ENCODE data around the gene SOWAHC. TPM values are rescaled to one million over a fixed set of nuclear protein-coding genes. Genes with fewer than 3 reads are reported as not detected.

Gene SOWAHC
- total RNA-seq, 1 experiment from 2014 or later: 17.5 TPM

DNA sequence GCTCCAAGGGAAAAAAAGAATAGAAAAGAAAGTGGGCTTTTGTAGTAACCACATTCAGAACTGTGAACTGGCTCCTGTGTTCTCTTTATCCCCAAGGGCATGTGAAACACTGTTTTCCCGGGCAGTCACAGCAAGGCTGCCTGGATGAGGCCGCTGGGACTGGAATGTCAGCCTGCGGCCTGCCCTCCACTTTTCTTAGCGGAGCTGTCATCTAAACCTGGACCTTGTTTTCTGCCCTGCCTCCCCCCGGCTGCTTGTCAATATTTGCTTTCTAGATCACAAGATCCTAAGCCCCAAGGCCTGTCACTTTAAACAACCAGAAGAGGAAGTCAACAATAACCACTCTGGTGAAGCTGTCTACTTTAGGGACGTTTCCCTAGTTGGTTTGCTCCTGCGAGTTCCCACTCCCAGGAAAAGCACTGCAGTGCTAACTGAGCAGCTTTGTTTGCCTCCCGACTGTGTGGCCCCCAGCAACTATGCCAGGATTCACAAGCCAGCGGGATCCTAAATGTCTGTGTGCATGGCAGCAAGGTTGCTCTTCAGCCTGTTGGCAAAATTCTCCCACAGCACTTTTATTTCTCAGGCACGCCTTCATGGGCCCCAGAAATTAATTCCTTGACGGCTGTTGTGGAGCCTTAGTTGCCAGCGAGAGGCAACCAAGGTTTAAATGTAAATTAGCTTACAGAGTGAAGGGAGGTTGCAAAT lies 30.6 kb downstream of the SOWAHC start:
- DNase-seq (ENCODE audit: low spot score): no peak

DNA sequence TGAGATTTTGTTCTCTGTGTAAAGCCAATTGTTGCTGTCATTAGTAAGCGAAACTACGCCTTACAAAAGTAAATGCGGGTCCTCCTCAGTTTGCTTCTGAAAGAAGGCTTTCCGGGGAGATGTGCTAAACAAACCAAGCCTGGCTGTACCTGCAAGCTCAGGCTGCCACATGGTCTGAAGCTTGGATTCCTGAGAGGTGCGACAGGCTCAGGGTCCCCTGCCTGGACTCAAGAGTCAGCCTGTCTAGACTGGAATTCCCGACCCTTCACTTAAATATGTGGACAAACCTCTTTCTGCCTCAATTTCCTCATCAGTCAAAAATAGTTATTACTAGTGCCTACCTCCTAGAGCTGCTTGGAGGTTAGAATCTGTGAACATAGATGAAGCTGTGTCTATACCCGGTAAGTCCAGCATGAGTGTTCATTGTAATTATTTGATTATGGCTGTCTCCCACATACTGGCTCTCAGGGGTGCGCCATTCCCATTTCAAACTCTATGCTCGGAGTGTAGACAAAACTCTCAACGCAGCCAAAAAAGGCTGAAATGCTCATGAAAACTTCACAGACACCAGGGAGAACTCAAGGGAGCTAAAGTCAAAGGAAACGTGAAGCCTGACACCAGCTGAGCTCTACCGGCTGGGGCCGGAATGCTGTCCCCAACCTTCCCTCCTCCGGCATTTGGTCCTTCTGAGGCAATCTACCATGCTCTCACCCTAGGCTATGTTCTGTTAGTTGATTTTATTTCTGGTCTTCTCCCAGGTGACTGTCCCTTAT lies 31.4 kb downstream of the SOWAHC start:
- DNase-seq (ENCODE audit: low spot score): no peak

DNA sequence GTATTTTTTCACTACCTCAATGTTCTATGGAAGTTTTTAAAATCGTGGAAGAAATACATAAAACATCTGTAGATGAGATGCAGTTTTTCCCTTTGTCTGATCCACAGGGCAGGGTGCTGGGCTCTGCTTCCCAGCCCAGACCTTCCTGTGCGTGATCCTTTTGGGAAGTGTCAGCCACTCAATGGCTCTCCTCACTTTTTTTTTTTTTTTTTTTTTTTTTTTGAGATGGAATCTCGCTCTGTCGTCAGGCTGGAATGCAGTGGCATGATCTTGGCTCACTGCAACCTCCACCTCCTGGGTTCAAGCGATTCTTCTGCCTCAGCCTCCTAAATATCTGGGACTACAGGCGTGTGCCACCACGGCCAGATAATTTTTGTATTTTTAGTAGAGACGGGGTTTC lies 32.8 kb downstream of the SOWAHC start:
- DNase-seq (ENCODE audit: low spot score): no peak

DNA sequence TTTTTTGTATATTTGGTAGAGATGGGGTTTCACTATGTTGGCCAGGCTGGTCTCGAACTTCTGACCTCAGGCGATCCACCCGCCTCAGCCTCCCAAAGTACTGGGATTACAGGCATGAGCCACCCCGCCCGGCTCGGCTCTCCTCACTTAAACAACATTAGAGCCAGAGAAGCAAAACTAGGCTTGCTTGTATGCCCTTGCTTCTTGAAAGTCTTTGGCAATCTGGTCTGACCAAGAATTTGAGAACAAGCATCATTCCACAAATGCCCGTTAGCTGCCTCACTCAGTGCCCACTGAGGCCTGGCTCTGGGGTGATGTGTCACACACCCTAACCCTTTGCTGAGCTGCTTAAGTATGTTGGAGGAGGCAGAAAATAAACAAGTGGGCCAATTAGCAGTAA lies 33.5 kb downstream of the SOWAHC start:
- no peak for DNase-seq (ENCODE audit: low spot score)

DNA sequence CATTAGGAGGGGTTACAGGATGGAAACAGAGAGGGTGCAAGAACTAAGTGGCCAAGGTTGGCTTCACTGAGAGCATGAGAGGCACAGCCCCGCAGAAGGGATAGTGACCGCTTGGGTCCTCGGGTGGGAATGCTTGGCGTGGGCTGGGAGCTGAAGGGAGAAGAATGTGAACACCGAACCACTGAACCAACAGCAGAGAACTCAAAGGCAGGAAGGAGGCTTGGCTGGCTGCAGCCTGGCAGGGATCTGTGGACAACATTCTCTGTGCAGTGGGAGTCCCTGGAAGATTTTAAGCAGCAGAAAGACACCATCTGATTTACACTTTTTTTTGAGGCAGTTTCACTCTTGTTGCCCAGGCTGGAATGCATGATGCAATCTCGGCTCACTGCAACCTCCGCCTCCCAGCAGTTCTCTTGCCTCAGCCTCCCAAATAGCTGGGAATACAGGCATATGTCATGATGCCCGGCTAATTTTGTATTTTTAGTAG lies 33.9 kb downstream of the SOWAHC start:
- DNase-seq (ENCODE audit: low spot score): no peak

DNA sequence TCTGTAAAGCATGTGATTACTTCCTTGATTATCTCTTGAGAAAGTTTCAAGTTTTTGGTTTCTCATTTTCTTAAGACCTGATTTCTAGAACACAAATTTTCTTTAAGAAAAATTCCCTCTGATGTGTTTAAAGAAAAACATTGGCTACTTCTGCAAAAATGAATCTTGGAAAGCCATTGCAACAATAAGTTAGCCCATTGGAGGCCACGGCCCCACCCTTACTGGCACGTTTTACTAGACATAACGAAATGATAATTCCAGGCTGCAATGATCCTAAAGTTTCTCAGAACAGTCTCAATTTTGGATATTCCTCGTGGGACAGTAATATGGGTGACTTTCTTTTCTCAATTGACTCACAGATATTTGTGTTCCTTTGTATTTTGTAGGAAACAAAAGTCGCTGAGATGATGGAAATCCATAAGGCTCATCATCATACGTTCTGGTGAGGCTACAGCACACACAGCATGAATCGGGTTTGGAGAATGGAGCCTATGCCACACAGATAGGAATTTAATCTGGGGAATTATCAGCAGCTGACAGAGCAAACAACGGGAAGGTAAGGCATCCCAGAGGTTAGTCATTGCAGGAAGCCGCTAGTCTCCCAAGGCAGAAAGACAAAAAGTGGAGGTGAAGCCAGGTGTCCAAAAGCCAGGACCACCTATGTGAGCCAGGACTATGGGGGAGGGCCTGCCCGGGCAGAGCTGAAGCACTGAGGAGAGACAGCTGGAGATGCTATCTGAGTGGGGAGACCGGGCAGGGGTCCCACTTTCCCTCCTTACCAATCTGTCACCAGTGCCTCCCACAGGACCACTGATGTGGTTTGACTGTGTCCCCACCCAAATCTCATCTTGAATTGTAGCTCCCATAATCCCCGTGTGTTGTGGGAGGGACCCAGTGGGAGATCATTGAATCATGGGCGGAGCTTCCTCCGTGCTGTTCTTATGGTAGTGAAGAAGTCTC lies 35.9 kb downstream of the SOWAHC start:
- no peak for DNase-seq (ENCODE audit: low spot score)

DNA sequence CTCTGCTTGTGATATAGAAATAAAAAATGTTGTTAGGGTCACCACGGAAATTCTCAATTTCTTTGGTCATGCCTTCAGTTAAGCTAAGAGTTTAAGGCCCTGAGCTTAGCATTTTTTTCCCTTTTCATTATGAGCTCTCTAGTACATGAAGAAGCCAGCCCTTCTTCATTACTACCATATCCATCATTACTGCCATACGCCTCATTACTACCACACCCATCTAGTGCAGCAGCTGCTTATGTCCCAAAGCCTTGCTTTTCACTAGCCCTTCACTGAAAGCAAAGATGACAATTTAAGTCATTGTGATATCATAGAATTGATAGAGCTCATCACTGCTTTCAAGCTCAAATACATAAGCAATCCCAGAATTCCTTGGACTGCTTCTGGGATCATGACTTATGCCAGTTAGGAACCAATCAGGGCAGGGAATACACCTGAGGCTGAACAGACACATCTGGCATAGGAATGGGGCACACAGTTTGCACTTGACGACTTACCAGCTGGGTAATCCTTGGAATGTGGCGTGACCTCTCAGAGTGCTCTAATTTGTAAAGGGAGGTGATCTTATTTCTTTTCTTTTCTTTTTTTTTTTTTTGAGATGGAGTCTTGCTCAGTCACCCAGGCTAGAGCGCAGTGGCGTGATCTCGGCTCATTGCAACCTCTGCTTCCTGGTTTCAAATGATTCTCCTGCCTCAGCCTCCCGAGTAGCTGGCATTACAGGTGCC lies 40.3 kb downstream of the SOWAHC start:
- DNase-seq (ENCODE audit: low spot score): no peak

DNA sequence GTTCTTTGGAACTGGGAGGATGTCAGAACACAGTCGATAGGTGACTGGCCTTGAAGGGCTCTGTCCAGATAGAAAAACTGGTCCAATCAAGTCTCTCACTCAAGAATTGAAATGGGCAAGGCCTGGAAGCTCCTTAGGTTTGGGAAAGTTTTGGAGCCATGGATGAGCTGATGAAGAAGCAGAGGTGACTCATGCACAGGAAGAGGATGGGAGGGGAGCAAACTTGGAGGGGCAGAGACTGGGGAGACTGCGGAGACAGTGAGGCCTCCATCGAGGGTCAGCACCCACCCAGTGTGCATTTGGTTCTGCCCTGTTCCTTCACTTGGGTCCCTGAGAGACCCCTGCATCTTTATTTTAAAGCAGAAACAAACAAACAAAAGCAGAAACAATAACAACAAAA lies 41.1 kb downstream of the SOWAHC start:
- no peak for DNase-seq (ENCODE audit: low spot score)

DNA sequence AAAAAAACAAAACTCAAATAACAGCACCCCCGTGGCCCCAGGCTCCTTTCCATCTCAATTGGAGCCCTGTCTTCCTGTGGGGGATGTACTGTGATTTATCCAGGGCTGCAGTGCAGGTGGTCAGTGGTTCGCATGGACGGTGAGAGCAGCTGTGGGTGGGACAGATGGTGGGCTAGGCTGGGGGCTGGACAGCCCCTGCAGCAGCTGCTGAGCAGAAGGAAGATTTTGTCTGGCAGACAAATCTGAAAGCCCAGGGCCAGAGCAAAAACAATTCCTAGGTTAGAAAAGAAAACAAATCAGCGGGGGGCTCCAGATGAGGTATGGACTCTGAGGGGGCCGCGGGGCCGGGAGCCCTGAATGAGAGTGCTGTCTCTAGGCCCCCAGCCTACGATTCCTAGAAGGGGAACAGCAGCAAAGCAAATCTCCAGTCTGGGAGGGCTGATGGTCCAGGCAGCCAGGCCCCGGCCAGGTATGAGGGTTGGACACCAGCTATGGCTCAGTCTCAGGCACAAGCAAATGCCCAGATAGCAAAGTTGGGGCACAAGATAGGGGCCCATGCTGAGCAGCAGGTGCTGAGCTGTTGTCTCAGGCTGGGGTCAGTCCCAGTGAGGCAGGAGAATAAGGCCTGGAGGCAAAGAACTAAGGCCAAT lies 45.4 kb downstream of the SOWAHC start:
- no peak for DNase-seq (ENCODE audit: low spot score)

DNA sequence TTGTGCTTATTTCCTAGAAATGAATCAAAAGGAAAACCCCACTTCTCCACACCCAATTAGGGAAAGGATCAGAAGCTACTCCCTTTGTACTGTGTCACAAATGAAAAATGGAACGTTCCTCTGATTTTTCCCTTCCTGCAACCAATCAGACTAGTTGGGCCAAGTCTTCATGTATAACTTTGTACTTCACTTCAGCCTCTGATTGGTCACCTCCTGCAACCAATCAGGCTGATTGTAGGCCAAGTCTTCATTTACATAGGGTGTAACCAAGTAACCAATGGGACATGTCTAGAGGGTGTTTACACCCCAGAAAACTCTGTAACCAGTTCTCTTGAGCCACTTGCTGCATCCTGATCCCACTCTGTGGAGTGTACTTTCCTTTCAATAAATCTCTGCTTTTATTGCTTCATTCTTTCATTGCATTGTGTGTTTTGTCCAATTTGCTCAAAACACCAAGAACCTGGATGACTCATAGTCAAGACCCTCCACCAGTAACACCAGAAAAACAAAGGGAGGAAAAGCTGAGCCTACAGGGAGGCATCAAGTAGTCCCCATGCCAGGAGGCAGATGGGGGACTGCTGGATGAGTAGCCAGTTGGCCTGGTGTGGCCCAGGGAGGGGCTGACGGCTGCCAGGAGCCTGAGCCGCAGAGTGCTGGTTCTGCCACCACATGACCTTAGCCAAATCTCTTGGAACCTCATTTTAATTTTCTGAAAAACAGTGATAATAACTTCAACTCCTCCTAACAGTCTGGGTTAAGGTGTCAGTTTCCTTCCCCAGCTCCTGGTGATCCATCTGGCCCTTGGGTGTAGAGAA lies 46.1 kb downstream of the SOWAHC start:
- peak; percentile 28 for DNase-seq (ENCODE audit: low spot score)

DNA sequence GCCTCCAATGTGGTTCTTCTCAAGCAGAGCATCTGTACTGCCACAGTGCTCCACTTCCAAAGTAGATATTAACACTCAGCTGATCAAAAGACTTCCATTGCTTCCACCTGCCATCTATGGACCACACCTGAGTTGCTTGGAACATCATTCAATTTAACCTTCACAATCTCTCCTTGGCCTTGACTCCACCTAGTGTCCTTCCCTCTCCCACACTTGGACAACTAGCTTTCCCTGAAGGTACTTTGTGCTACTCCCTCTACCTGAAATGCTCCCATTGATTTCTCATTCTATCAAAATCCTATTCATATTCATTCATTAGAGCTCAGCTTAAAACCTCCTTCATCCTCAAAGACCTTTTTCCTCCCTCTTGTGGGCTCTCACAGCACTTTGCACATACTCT lies 48.7 kb downstream of the SOWAHC start:
- DNase-seq (ENCODE audit: low spot score): no peak

DNA sequence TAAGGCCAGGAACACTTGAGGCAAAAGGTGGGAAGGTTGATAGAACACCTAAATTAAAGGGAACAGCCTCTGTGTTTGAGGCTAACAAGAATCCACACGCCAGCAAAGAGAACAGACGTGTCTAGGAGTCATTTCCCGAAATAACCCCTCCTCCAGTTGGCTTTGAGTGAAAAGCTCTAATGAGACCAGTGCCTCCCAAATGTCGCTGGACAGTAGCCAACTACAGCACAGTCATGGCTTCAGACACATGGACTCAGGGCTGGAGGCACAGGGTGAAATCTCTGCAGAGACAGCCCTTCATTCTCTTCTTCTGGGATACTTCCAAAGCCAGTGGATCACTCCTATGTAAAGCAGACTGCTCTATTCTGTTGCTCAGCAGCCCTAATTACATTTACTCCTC lies 49.6 kb downstream of the SOWAHC start:
- DNase-seq (ENCODE audit: low spot score): peak; percentile 19

DNA sequence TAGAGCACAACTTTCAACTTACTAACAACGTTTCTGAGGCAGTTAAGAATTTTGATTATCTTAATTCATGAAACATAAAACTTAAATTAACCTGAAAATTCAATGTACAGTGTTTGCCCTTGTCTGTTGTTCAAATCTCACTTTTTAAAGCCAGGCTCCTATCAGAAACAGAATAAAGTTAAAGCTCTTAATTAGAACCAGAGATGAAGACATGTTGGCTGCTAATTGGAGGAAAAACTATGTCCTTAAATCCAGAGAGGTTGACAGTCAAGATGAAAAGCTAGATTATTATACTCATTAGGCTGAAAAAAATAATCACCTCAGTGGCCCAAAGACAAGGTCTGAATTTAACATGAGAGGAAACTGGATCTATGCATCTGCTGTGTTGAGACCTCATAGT lies 52.3 kb downstream of the SOWAHC start:
- DNase-seq (ENCODE audit: low spot score): no peak

Other genes starting within 250 kb of the SOWAHC start
- gene SEPTIN10, start 398 bp upstream of the SOWAHC start, total RNA-seq (2014; rRNA removed; shearing (Covaris generic)): 102 and 149 TPM in 2 replicates
- gene RGPD5, start 179.9 kb downstream of the SOWAHC start, total RNA-seq (2014; rRNA removed; shearing (Covaris generic)): 8.0 and 10.3 TPM in 2 replicates

Measured in A172 (cell line).